Endothelial cell (in vitro differentiated cells): ENCODE results near the gene TRPV5. TPM values are rescaled to one million over a fixed set of nuclear protein-coding genes. Genes with fewer than 3 reads are reported as not detected.
A peak's percentile ranks its signal among the peaks of the same experiment; 100 is the strongest.

Experiments used
- DNase-seq: peaks from one replicate; pipeline ENCODE4 v3.0.0; 2021; ENCODE audit warnings: low spot score
- H3K27ac Mint-ChIP-seq: one replicate; pipeline ENCODE4 v1.8.0; 2021; ENCODE audit warnings: mixed read lengths, inconsistent platforms; ENCODE audit not compliant: unreplicated experiment
- H3K27me3 Mint-ChIP-seq: one replicate; pipeline ENCODE4 v1.8.0; 2021; ENCODE audit warnings: mild to moderate bottlenecking, moderate library complexity, mixed read lengths, inconsistent platforms; ENCODE audit not compliant: unreplicated experiment
- H3K36me3 Mint-ChIP-seq: one replicate; pipeline ENCODE4 v1.8.0; 2021; ENCODE audit warnings: mild to moderate bottlenecking, low read depth, mixed read lengths, inconsistent platforms; ENCODE audit not compliant: unreplicated experiment
- H3K4me1 Mint-ChIP-seq: one replicate; pipeline ENCODE4 v1.8.0; 2021; ENCODE audit warnings: mild to moderate bottlenecking, mixed read lengths, inconsistent platforms; ENCODE audit not compliant: unreplicated experiment
- H3K4me3 Mint-ChIP-seq: one replicate; pipeline ENCODE4 v1.8.0; 2021; ENCODE audit warnings: mild to moderate bottlenecking, mixed read lengths, inconsistent platforms; ENCODE audit not compliant: unreplicated experiment
- H3K9me3 Mint-ChIP-seq: one replicate; pipeline ENCODE4 v1.8.0; 2021; ENCODE audit warnings: mixed read lengths, inconsistent platforms; ENCODE audit not compliant: unreplicated experiment
- total RNA-seq: library from RNA; stranded (reverse); fragmentation: NEBNext Ultra II Directional; extraction: Animal tissue kit (Norgen Biotek cat#: 25700); gene quantifications from one replicate; pipeline ENCODE4 v1.2.1, GENCODE V29; 2021; ENCODE audit not compliant: unreplicated experiment
- TF ChIP-seq, protein P1 (sequence below): fragments of 200-600 bp; sonication (generic); IDR thresholded peaks from one replicate; pipeline ENCODE4 v1.5.0; 2021; ENCODE audit warnings: antibody characterized with exemption; ENCODE audit not compliant: unreplicated experiment

TRPV5 gene
- total RNA-seq, 1 donor from 2014 or later = not detected

DNA sequence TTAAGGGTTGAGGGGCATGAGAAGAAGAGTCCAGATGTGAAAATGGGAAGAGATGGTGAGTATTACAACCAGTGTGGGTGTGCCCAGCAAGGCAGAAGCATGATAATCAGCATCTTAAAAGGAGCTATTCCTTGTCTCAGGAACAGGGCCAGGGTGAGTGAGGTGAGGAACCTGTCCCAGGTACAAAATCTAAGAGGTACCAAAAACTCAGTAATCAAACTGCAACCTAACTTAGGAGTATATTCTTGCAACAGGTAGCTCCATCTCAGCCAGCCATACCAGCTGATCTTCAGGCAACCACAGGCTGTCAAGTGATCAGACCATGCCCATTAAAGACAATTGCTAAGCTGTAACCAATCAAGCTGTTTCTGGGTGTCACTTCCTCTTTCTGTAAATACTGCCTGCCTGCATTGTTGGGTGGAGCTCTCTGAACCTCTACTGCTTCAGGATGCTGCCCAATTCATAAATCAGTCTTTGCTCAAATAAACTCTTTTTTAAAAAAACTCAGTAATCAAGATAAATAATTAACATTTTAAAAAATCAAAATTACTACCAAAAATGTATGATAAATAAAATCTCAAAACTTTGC, 21.2 kb upstream of the TRPV5 start:
- Mint-ChIP-seq H3K36me3 (peaks cover 18% of the 10 kb centered on the region), H3K9me3 (peaks cover 24% of the 10 kb centered on the region), H3K27me3 (no peaks in the 10 kb centered on the region), H3K27ac (no peak overlapping the region), H3K4me3 (no peak overlapping the region), H3K4me1 (peaks cover 8% of the 10 kb centered on the region)
- no peak for DNase-seq
- TF ChIP-seq, protein P1, sequence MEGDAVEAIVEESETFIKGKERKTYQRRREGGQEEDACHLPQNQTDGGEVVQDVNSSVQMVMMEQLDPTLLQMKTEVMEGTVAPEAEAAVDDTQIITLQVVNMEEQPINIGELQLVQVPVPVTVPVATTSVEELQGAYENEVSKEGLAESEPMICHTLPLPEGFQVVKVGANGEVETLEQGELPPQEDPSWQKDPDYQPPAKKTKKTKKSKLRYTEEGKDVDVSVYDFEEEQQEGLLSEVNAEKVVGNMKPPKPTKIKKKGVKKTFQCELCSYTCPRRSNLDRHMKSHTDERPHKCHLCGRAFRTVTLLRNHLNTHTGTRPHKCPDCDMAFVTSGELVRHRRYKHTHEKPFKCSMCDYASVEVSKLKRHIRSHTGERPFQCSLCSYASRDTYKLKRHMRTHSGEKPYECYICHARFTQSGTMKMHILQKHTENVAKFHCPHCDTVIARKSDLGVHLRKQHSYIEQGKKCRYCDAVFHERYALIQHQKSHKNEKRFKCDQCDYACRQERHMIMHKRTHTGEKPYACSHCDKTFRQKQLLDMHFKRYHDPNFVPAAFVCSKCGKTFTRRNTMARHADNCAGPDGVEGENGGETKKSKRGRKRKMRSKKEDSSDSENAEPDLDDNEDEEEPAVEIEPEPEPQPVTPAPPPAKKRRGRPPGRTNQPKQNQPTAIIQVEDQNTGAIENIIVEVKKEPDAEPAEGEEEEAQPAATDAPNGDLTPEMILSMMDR = no peak

DNA sequence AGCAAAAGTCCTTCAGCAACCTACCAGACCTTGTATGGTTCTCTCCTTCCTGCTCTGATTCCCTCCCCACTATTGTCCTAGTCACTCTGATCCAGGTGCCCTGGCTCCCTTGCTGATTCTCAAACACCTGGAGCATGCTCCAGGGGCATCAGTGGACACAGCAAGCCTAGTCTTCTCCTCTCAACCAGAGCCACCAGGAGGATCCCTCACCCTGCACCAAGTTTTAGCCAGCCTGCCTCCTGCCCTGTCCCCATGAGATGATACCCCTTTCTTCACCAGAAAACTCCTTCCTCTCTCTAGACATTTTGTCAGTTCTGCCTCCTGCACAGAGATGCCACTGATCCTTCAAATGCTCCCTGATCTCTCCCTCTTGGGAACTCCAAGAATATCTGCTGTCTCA, 16.7 kb upstream of the TRPV5 start:
- DNase-seq = no peak
- H3K9me3 Mint-ChIP-seq = peaks cover 12% of the 10 kb centered on the region
- TF ChIP-seq, protein P1 = no peak
- no peak overlapping the region for H3K4me3 Mint-ChIP-seq
- H3K27ac Mint-ChIP-seq = no peak overlapping the region
- no peaks in the 10 kb centered on the region for H3K27me3 Mint-ChIP-seq
- H3K4me1 Mint-ChIP-seq = peaks cover 5% of the 10 kb centered on the region
- H3K36me3 Mint-ChIP-seq = peaks cover 16% of the 10 kb centered on the region

DNA sequence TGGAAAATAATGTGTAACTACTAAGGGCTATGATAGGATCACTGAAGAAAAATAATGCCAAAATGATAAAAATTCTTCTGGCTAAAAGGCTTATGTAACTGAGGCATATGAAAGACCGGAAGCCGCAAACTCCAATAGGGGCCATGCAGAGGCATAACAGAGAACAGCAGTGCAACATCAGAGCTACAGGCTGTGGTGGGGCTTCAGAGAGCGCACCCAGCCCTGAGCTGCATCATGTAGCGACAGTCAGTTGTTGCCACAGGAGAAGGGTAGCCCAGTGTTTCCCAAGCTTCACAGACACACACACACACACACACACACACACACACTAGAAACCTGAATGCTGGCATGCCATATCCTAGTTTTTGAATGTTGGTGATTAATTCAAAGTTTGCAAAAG, 15.1 kb upstream of the TRPV5 start:
- peaks cover 10% of the 10 kb centered on the region for H3K36me3 Mint-ChIP-seq
- DNase-seq = no peak
- TF ChIP-seq, protein P1 = no peak
- H3K4me3 Mint-ChIP-seq = no peak overlapping the region
- peaks cover 7% of the 10 kb centered on the region for H3K4me1 Mint-ChIP-seq
- H3K27ac Mint-ChIP-seq = no peak overlapping the region
- peaks cover 2% of the 10 kb centered on the region for H3K9me3 Mint-ChIP-seq
- peaks cover 2% of the 10 kb centered on the region for H3K27me3 Mint-ChIP-seq

DNA sequence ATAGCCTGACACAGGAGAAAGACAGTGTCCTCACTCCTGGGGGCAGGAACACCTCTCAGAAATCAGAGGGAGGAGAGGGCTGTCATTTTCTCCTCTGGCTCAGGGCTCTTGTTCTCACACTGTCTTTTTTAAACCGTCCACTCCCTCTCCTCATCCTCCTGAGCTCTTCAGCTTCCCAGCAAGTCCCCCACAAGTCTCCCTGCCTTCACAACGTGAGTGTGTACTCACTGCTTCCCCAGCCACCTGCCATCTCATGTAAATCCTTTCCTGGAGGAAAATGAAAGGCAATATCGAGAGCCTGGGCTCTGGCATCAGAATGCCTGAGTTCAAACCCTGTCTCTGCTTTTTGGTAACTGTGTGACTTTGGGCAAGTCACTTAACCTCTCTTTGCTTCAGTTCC, 11.5 kb upstream of the TRPV5 start:
- H3K36me3 Mint-ChIP-seq = peaks cover 13% of the 10 kb centered on the region
- H3K27me3 Mint-ChIP-seq = peaks cover 5% of the 10 kb centered on the region
- no peak for DNase-seq
- no peak overlapping the region for H3K27ac Mint-ChIP-seq
- peak overlapping the region; percentile 53 for H3K4me3 Mint-ChIP-seq
- H3K4me1 Mint-ChIP-seq = peaks cover 22% of the 10 kb centered on the region
- TF ChIP-seq, protein P1 = no peak
- no peaks in the 10 kb centered on the region for H3K9me3 Mint-ChIP-seq

DNA sequence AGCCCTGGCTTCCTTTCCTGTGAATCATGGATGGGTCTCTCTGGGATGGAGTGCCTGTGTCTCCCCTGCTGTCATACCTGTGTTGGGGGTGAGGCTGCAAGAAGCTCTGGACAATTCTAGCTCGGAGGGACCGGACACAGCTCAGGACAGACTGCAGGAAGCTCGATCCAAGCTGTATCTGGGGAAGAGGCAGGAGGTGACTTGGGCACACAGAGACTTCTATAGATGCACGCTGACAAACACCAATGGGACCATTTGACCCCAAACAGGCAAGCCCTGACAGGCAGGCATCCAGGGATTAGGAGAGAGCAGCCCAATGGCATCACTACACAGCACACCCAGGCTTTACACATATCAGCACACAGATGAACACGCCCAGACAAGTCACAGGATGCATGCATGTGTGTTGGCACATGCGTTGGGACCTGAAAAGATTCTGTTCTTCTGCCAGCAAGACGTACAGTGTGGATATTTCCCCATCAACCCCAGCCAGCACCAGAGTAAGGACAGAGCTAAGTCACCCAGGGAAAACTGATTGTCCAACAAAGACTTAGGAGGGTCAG, 10.2 kb upstream of the TRPV5 start:
- peaks cover 26% of the 10 kb centered on the region for H3K4me1 Mint-ChIP-seq
- H3K4me3 Mint-ChIP-seq = no peak overlapping the region
- H3K27me3 Mint-ChIP-seq = peaks cover 6% of the 10 kb centered on the region
- H3K36me3 Mint-ChIP-seq = peaks cover 15% of the 10 kb centered on the region
- TF ChIP-seq, protein P1 = no peak
- H3K27ac Mint-ChIP-seq = no peak overlapping the region
- DNase-seq = no peak
- H3K9me3 Mint-ChIP-seq = no peaks in the 10 kb centered on the region
